Measurements from ENCODE around the gene MESD.

MESD gene
- 72.5 to 75.8 reads per million in 2 experiments for total RNA-seq

DNA sequence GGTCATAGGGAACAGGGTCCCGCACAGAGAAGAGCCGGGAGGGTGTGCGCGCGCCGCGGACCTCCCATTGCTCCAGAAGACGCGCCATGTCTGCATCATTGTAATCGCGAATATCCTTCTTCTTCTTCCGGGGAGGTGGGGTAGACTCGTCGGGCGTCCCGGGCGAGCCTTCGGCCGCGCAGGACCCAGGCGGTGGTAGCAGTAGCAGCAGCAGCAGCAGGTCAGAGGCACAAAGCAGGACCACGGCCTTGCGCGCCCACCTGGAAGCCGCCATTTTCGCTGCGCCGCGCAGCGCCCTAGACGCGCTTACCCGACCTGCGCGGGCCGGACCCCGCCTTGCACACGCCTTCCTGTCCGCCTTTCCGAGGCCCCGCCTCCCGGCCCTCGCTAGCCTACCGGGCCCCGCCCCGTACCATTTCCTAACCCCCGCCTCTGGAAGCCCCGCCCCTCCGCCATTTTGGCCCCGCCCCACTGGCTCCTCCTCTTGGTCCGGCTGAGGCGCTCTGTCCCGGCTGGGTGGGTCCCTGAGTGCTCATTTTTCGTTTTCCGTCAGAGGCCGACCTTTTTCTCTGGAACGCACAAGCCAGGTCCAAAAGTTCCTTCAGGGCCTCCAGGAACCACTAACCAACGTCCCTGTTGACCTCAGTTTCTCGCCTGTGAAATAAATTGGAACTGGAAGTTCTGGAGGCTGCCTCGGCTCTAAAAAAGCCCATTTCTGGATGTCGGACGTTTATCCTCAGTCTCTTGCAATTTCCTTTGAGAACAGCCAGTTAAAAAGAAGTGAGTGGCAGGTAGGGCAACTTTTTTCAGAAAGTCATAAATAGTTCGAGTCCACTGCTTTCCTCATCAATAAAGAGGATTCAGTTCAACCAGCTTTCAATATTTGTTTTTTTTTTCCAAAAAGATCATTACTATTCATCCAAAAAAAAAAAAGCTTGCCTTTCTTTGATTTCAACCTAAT is at the start of gene MESD:
Gene MESD (minus strand): TSS at position 302 of the 961 bp plus-strand sequence. CDS start 28 bp downstream, at position 274.
- peak; percentile 94 for DNase-seq (ENCODE audit: low read depth)

DNA sequence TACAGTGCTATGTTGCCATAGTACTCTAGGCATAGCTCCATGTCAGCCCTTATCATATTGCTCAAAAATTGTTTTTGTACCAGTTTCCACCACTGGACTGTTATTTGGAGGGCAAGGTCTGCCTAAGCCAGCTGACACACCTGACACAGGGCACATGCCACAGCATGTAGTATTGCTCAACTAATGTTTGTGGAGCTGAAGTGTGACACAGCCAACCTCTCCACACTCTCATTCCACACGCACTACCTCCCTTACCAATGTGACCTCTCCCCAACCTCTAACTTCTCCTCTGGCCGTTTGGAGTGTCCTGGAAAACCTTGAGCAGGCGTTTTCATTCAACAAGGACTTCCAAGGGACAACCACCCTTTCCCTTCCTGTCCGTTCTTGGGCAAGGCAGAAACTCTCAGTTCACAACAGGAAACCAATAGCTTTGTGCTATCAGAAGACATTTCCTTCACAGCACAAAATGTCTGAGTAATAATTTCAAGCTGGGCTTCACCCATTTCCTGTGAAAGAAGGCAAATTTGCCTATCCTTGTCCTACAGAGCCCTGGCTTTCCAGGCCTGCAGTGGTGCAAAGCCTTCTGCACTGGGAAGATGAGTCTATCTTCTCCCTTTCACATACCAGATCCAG is 49.5 kb upstream of the MESD start:
- DNase-seq (ENCODE audit: low read depth), result no peak

DNA sequence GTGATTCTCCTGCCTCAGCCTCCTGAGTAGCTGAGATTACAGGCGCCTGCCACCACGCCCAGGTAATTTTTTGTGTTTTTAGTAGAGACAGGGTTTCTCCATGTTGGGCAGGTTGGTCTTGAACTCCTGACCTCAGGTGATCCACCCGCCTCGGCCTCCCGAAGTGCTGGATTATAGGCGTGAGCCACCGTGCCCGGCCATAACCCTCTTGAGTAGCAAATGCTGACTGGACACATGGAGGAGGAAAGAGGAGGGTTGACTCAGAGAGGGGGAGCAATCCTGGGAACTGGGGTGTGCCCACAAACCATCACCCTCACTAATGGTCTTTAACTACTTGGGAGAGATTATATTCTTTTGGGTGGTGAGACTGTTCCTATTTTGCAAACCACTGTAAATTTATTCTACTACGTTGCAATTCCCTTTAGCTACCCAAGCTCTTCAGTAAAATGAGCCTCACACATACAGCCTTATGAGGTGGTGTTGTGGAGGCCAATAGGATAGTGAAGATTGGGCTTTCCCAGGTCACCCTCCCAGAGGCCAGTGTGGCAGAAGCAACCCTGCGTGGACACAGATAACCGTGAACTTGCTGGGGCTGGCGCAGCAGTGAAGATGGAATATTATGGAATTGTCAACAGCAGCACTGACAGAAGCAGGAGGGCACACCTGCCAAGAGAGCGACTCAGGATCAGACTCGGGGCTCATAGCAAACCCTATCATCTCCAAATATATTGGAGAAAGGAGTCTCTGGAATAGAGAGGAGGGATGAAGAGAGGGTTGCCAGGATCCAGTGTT is 48.5 kb upstream of the MESD start:
- no peak for DNase-seq (ENCODE audit: low read depth)

DNA sequence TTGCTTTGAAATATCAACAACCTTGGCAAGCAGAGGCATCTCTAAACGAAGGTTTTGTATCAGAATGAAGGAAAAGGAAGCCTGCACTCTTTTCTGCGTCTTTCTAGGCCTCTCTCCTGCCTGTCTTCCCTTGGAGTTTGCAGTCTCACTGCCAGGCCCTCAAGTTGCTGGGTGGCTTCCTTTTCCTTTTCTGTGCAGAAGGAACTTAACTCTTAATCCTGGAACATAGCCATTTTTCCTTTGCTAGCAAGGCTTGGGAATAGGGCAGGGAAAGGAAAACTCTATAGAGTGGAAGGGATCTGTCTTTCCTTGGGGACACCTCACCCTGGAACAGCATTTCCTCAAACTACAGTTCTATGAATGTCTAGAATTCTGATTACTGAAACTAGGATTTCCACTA is 43.9 kb upstream of the MESD start:
- DNase-seq (ENCODE audit: low read depth), result no peak

DNA sequence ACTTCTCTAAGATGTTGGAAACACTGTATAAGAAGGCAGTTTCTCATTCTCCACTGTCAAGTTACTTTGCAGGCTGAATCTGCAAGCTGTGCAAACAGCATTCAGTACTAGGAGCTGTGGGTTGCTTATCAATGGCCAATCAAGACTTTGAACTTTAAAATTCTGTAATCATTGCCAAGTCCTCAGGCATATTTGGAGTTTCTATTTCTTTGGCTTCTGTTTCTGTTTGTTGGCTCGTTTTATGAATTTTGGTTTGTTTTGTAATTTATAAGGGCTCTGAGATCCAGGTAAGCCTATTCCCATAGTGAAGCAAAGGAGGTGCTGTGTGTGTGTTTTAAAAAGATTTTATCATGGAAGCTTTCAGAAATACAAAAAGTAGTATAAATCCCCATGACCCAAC is 43.2 kb upstream of the MESD start:
- no peak for DNase-seq (ENCODE audit: low read depth)

DNA sequence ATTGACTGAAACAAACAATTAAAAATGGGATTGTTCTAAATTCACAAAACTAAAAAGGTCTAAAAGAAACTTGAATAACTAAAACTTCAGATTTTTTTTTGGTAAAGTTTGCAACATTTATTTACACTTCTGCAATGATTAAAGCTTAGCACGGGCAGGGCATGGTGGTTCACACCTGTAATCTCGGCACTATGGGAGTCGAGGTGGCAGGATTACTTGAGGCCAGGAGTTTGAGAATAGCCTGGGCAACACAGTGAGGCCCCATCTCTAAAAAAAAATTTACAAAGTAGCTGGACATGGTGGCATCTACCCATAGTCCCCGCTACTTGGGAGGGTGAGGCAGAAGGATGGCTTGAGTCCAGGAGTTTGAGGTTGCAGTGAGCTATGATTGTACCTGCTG is 42.7 kb upstream of the MESD start:
- no peak for DNase-seq (ENCODE audit: low read depth)

DNA sequence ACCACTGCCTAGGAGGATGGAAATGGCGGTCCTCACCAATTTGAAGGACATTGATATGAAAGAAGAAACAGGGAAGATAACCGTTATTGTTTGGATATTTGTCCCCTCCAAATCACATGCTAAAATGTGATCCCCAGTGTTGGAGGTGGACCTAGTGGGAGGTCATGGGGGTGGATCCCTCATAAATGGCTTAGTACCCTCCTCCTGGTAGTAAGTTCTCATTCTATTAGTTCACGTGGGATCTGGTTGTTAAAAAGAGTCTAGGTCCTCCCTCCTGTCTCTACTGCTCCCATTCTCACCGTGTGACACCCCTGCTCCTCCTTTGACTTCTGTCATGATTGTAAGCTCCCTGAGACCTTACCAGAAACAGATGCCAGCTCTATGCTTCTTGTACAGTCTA is 41.6 kb upstream of the MESD start:
- DNase-seq (ENCODE audit: low read depth), result no peak

DNA sequence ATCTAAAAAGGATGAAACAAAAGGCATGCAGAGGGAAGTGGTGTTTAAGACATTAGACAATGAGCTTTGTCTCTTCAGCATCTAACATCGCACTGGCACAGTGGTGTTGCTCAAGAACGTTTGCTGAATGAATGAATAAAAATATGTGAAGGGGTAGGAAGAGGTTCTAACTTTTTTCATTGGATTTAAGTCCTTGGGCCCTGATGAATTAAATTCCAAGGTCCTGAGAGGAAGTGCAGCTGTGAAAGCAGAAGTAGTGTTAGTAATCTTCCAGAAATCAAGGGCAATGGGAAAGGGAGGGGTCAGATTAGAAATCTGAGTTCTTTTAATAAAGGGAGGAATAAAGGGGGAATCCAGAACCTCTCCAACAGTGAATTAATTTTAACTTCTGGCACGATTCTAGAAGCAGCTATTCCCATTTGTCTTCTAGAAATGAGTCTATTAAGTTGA is 40.7 kb upstream of the MESD start:
- no peak for DNase-seq (ENCODE audit: low read depth)

DNA sequence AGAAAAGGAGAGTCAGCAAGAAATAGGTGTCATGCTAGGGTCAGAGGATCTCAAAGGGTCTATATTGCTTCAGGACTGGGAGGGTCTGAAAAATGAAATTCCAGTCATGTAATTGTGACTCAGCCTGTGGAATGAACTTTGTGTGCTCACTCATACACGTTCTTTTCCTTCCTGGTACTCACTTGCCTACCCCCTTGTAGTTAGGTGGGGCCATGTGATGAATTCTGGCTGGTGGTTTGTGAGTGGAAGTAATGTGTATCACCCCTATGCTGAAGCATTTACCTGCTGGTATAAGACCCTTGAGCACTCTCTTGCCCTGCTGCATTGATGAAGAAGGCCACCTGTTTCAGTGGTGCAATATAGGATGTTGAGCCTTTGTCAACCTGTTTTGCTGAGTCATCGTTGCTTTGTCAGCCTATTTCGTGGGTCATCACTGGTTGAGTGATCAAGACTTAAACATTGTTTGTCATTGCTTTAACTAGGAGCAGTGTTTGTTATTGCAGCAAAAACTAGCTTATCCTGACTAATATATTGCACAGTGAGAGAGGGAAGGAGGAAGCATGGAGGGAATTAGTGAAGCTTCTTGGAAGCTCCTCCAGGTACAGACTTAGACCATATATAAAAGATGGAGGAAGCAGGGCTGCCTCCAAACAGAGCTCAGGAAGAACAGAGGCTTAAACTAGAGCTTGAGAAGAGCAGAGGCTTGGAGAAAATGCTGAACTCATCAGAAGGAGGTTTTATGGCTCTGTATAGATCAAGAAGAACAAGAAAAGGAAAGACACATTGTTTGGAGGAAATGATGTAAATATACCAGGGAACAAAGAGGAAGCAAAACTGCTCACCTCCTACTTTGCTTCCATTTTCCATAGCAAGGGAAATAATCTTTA is 40.0 kb upstream of the MESD start:
- no peak for DNase-seq (ENCODE audit: low read depth)

DNA sequence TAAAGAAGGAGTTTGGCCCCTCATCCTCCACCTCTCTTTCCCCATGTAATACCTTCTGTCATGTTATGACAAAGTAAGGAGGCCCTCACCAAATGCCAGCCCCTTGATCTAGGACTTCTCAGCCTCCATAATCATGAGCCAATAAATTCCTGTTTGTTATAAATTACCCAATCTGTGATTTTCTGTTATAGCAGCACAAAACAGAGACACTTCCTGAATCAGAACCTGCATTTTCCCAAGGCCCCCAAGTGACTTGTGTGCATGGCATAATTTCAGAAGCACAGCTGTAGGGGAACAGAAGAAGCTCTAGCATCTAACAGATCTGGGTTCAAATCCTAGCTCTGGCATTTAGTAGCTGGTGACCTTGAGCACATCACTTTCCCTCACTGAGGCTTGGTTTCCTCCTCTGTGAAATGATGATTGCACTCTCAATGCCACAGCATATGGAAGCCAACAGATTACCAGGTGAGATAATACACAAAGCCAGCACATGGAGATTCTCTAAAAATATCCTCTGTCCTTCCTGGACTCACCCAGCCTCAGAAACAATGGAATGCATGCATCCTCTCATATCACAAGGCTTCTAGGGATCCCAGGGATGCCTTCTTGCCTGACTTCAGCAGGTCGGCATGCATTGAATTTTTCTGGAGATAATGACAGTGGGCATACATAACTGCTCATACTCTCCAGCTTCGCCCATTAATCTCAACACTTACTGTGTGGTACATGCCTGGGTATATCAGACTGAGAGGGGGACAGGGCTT is 37.4 kb upstream of the MESD start:
- no peak for DNase-seq (ENCODE audit: low read depth)

DNA sequence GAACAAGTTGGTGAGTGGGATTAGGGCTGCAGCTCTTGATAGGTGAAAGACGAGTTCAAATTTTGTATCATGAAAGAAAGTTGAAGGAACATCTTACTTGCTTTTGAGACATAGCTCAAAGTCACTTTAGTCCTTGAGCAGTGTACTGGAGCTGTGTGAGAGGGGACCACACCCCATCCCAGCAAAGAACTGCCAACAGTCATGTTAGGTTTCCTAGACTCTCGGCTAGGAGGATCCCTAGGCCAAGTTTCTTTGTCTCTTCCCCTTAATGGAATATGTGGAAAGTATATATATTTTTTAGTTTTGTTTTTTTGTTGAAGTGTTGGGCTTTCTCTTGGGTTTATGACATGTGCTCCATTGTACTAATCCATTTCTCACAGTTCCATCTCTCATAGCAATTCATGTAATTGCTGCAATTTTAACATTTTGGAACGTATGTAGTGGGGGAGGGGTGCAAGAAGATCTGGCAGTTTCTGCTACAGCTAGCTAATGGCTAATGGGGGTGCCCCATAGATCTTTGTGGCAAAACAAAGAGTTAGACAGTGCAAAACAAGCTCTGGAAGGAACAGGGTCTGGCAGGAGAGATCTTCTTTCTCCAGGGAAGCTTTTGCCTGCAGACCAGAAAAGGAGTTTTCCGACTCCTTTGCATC is 36.2 kb upstream of the MESD start:
- DNase-seq (ENCODE audit: low read depth), result no peak

DNA sequence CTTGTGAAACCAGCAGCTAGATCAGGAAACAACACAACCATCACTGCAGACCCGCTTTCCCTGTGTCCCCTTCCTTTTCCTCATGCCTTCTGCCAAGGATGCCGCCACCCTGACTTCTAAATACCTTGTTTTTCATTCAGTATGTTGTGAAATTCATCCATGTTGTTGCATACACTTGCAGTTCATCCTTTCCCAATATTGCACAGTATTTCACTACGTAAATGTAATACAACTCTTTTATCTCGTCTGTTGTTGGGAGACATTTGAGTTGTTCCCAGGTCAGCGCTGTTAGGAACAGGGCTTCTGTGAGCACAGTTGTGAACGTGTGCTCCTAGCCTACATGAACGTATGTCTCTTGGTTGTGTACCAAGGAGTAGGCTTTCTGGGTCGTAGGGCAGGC is 35.3 kb upstream of the MESD start:
- no peak for DNase-seq (ENCODE audit: low read depth)

DNA sequence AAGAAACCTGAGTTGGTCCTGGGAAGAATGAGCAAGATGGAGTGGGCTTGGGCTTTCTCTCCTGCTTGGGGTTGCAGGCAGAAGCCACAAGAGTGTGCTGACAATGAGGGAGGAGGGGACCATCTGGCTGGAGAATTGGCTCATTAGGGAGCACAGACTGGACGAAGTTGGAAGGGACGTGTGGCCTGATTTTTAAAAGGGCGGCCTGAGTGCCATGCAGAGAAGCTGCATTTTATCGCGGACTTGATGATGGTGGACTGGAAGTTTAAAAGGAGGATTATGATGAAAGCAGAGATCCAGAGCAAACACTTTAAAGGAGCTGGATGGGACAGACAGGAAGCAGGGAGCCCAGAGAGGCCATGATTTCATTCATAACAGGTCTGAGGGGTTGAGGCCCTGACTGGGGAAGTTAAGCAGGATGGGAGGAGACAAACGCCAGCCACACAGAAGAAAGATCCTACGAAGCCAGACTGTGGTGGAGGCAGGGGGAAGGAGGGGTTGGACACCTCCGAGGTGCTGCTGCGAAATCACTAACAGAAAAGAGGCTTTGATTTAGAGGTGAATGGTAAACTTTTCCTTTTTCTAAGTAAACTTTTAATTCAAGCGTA is 34.8 kb upstream of the MESD start:
- no peak for DNase-seq (ENCODE audit: low read depth)

DNA sequence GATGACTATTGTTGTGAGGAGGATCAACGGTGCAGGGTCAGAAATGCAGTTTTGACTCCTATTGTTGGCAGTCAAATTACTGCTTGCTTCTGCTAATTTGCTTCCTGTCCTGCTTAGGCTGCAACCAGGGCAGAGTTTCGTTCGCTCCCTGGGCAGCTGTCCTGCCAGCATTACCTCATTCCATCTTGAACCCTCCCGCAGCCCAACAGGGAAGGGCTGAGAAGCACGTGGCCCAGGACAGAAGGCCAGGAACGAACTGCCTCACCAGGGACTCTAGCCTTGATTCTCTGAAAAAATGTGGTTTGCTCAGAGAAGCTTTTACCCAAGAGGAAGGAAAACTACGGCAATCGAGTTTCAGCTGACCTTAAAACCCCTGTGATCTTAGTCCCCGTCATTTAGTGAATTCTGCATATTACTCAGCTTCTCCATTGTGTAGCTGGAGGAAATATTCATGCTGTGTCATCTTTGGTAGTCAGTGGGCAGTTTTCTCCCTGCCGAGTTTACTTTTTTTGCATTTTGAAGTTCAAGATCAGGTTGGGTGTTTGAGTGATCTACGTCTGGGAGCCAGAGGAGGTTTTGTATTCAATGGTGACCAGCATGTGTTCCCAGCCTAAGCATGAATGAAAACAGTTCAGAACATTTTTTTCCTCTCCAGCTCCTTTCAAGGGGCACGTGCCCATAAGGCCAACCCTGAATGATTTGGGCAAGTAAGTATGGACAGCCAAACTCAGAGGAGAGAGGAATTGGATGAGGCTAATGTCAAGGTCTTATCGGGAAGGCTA is 34.1 kb upstream of the MESD start:
- no peak for DNase-seq (ENCODE audit: low read depth)

DNA sequence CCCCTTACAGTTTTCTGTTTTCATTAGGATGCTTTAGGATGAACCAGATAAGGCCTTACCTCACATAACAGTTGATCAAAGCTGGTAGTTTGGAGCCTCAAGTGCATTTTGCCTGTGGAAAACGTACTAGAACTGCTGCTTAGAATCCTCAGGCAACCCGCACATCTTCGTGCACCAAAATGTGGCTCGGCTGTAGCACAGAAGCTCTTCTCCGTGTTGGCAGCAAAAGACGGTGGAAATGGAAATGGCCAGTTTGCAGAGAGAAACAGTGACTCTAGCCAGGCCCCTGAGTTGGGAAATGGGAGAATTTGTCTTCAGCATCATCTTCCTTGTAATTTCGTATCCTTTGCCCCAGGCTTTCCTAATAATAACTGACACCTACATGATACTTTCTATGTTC is 31.7 kb upstream of the MESD start:
- DNase-seq (ENCODE audit: low read depth), result no peak

DNA sequence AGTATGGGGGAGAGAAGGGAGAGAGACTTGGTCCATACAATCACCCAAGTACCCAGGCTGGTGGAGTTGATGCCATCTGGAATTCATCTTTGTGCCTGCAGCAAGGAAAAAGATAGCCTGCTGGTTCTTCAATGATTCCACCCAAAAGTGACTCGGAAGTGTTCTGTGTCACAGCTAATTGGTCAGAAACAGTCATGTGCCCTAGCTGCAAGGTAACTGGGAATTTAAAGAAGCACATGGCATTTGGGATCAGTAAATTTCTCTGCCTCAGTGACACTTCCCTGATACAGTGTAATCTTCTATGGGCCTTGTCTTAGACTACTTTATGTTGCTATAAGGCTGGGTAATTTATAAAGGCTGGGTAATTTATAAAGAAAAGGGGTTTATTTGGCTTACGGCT is 28.6 kb upstream of the MESD start:
- DNase-seq (ENCODE audit: low read depth), result no peak

DNA sequence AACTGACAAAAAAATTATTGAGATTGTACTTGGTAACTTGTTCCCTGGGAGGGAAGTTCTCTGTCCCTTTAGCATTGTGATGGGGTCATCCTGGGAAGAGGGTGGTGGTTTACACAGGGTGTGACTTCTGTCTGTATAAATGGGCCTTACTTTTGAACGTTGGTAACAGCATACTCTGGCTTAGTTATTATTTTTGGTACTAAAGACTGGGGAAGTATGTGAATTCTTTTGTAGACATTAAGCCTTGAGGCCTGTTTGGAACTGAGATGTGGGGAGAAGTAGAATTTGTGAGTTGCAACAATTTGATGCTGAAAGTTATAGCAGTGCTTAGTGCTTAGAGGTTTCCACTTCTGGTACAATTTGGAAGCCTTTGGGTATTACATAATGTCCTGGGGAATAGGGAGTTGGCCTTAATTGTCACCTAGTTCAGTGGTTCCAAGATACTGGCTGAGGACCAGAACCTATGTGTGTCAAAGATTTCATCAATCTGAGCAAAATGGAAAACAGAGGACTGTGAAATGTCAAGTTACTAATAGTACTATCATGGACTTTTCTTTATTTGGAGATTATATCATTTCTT is 27.0 kb upstream of the MESD start:
- no peak for DNase-seq (ENCODE audit: low read depth)
